Activated T-helper 17 cell treated with anti-CD3 and anti-CD28 coated beads, Interleukin-2, amount 50 U/mL, for 72 hours (primary cell): ENCODE data around the gene SLC7A8. TPM values are rescaled to one million over a fixed set of nuclear protein-coding genes. Genes with fewer than 3 reads are reported as not detected.

Experiments used
- ATAC-seq: fragments of 150-1000 bp; cut with Tn5 transposase; replicated peaks from 2 replicates; pipeline ENCODE4 v1.10.0; 2021; ENCODE audit warnings: mild to moderate bottlenecking, moderate library complexity
- H3K27ac Mint-ChIP-seq: one replicate; pipeline ENCODE4 v1.8.0; 2022; ENCODE audit warnings: mixed read lengths
- H3K27me3 Mint-ChIP-seq: one replicate; pipeline ENCODE4 v1.8.0; 2022; ENCODE audit warnings: mixed read lengths
- H3K36me3 Mint-ChIP-seq: one replicate; pipeline ENCODE4 v1.8.0; 2022; ENCODE audit warnings: low read depth, mild to moderate bottlenecking, mixed read lengths
- H3K4me1 Mint-ChIP-seq: one replicate; pipeline ENCODE4 v1.8.0; 2022; ENCODE audit warnings: mixed read lengths
- H3K4me3 Mint-ChIP-seq: one replicate; pipeline ENCODE4 v1.8.0; 2022; ENCODE audit warnings: mild to moderate bottlenecking, mixed read lengths
- H3K9me3 Mint-ChIP-seq: one replicate; pipeline ENCODE4 v1.8.0; 2022; ENCODE audit warnings: mixed read lengths
- total RNA-seq, 2 donors: library from RNA; stranded (reverse); gene quantifications; one replicate each; pipeline ENCODE4 v1.2.3, GENCODE V29; 2022

The SLC7A8 gene
- total RNA-seq, 2 donors from 2014 or later: 0.61 to 0.69 TPM

- H3K4me1 Mint-ChIP-seq: no peaks in the 10 kb centered on the region
- no peak overlapping the region for H3K4me3 Mint-ChIP-seq
- no peaks in the 10 kb centered on the region for H3K27me3 Mint-ChIP-seq
- peaks cover 97% of the 10 kb centered on the region for H3K36me3 Mint-ChIP-seq
- peak overlapping the region; percentile 2 for H3K27ac Mint-ChIP-seq
- no peaks in the 10 kb centered on the region for H3K9me3 Mint-ChIP-seq
- ATAC-seq: no peak
Observed at GRCh38 chr14:23079716-23080115, 103.7 kb downstream of the SLC7A8 start.

GRCh38 chr14:23078692-23079116 is 104.8 kb downstream of the SLC7A8 start:
- ATAC-seq: peak; percentile 70
- Mint-ChIP-seq H3K4me3 (no peak overlapping the region), H3K27me3 (no peaks in the 10 kb centered on the region), H3K27ac (peak overlapping the region; percentile 2), H3K36me3 (peaks cover 97% of the 10 kb centered on the region), H3K4me1 (no peaks in the 10 kb centered on the region), H3K9me3 (no peaks in the 10 kb centered on the region)

GRCh38 chr14:23077962-23078361 is 105.5 kb downstream of the SLC7A8 start:
- no peak for ATAC-seq
- Mint-ChIP-seq H3K36me3 (peaks cover 97% of the 10 kb centered on the region), H3K27me3 (no peaks in the 10 kb centered on the region), H3K4me1 (no peaks in the 10 kb centered on the region), H3K4me3 (no peak overlapping the region), H3K9me3 (no peaks in the 10 kb centered on the region), H3K27ac (peak overlapping the region; percentile 8)

GRCh38 chr14:23076785-23077408 is 106.6 kb downstream of the SLC7A8 start:
- Mint-ChIP-seq H3K9me3 (no peaks in the 10 kb centered on the region), H3K27ac (peak overlapping the region; percentile 17), H3K4me3 (no peak overlapping the region), H3K4me1 (peaks cover 4% of the 10 kb centered on the region), H3K36me3 (peaks cover 100% of the 10 kb centered on the region), H3K27me3 (no peaks in the 10 kb centered on the region)
- peak; percentile 45 for ATAC-seq

Other genes with a start within 250 kb of the SLC7A8 start
- 10 to 100 TPM; 60.6 to 78.5 TPM for gene HAUS4, start 226.6 kb downstream of the SLC7A8 start, total RNA-seq
- gene AJUBA, start 201.1 kb downstream of the SLC7A8 start, total RNA-seq: 1 to 10 TPM; 1.1 to 7.5 TPM
- 1 to 10 TPM; 8.5 to 9.6 TPM for gene C14orf93, start 173.5 kb downstream of the SLC7A8 start, total RNA-seq
- 100 to 1,000 TPM in 1 of 2 donors, 10 to 100 TPM in 1; 85.8 to 151 TPM for gene PSMB5, start 148.8 kb downstream of the SLC7A8 start, total RNA-seq
- not detected for gene PSMB11, start 141.4 kb downstream of the SLC7A8 start, total RNA-seq
- under 1 TPM; 0.48 TPM for gene CDH24, start 126.1 kb downstream of the SLC7A8 start, total RNA-seq
- gene ACIN1, start 88.5 kb downstream of the SLC7A8 start, total RNA-seq: 100 to 1,000 TPM; 187 to 214 TPM
- 10 to 100 TPM; 40.3 to 53.4 TPM for gene C14orf119, start 88.2 kb downstream of the SLC7A8 start, total RNA-seq
- not detected for gene CIROP, start 78.7 kb downstream of the SLC7A8 start, total RNA-seq
- not detected for gene CEBPE, start 64.4 kb downstream of the SLC7A8 start, total RNA-seq
- gene RNF212B, start 54.3 kb upstream of the SLC7A8 start, total RNA-seq: not detected
- 10 to 100 TPM in 1 of 2 donors, 1 to 10 TPM in 1; 8.4 to 10.3 TPM for gene HOMEZ, start 102.5 kb upstream of the SLC7A8 start, total RNA-seq
- gene PPP1R3E, start 119.2 kb upstream of the SLC7A8 start, total RNA-seq: 10 to 100 TPM; 21.1 to 68.8 TPM
- gene BCL2L2, start 123.2 kb upstream of the SLC7A8 start, total RNA-seq: 1 to 10 TPM; 1.2 to 2.9 TPM
- gene PABPN1, start 137.8 kb upstream of the SLC7A8 start, total RNA-seq: 100 to 1,000 TPM; 163 to 239 TPM
- gene SLC22A17, start 169.2 kb upstream of the SLC7A8 start, total RNA-seq: 1 to 10 TPM; 2.2 to 3.0 TPM
- gene EFS, start 181.5 kb upstream of the SLC7A8 start, total RNA-seq: not detected
- not detected for gene IL25, start 189.1 kb upstream of the SLC7A8 start, total RNA-seq
- gene CMTM5, start 193.4 kb upstream of the SLC7A8 start, total RNA-seq: not detected
- gene MYH6, start 224.6 kb upstream of the SLC7A8 start, total RNA-seq: under 1 TPM; 0.71 to 0.82 TPM